GM21360 (cell line): ENCODE data around the gene MRPL12.

Experiments
- ATAC-seq: cut with Tn5 transposase; IDR thresholded peaks from one replicate; pipeline ENCODE4 v1.9.1; 2021; ENCODE audit warnings: mild to moderate bottlenecking, moderate library complexity; ENCODE audit not compliant: unreplicated experiment

The MRPL12 gene

GRCh38 chr17:81681672-81682071 is 21.5 kb upstream of the MRPL12 start:
- ATAC-seq = no peak

GRCh38 chr17:81682565-81683207 is 20.5 kb upstream of the MRPL12 start:
- no peak for ATAC-seq

- peak; percentile 20 for ATAC-seq
Measured at GRCh38 chr17:81683208-81683583, 20.0 kb upstream of the MRPL12 start.

GRCh38 chr17:81683584-81684441 is 19.4 kb upstream of the MRPL12 start, which contains the start of the genes ARL16 and HGS:
Gene ARL16 (minus strand): TSS chr17:81683797. CDS start chr17:81683753, 44 bp downstream.
Gene HGS (plus strand): TSS chr17:81684011. CDS start chr17:81684067, 56 bp downstream.
- ATAC-seq = peak; percentile 88

- peak; percentile 6 for ATAC-seq
Measured at GRCh38 chr17:81684442-81684911, 18.7 kb upstream of the MRPL12 start.

GRCh38 chr17:81685108-81685507 is 18.1 kb upstream of the MRPL12 start:
- no peak for ATAC-seq

GRCh38 chr17:81686614-81687013 is 16.6 kb upstream of the MRPL12 start:
- ATAC-seq = no peak

GRCh38 chr17:81687770-81688541 is 15.2 kb upstream of the MRPL12 start:
- ATAC-seq = no peak

GRCh38 chr17:81688616-81689015 is 14.6 kb upstream of the MRPL12 start:
- ATAC-seq = no peak

GRCh38 chr17:81690066-81690465 is 13.1 kb upstream of the MRPL12 start:
- ATAC-seq = no peak

GRCh38 chr17:81690549-81690948 is 12.6 kb upstream of the MRPL12 start:
- no peak for ATAC-seq

GRCh38 chr17:81691196-81691595 is 12.0 kb upstream of the MRPL12 start:
- no peak for ATAC-seq

GRCh38 chr17:81691608-81692007 is 11.6 kb upstream of the MRPL12 start:
- no peak for ATAC-seq

- no peak for ATAC-seq
Measured at GRCh38 chr17:81693509-81694210, 9.5 kb upstream of the MRPL12 start.

GRCh38 chr17:81694810-81695209 is 8.4 kb upstream of the MRPL12 start:
- ATAC-seq = no peak

- no peak for ATAC-seq
Measured at GRCh38 chr17:81695211-81695610, 8.0 kb upstream of the MRPL12 start.

GRCh38 chr17:81695801-81696200 is 7.4 kb upstream of the MRPL12 start:
- no peak for ATAC-seq

- no peak for ATAC-seq
Measured at GRCh38 chr17:81696218-81696941, 6.8 kb upstream of the MRPL12 start.

- no peak for ATAC-seq
Measured at GRCh38 chr17:81697261-81698044, 5.7 kb upstream of the MRPL12 start.
